Esophagus squamous epithelium (tissue), 4 donors: ENCODE measurements around the gene CDKN2A.

Experiments used
- CTCF ChIP-seq, 6 experiments: fragments of 450-650 bp in 4 of 6; fragments of 200-600 bp in 2 of 6; sonication (generic) in 2 of 6; IDR thresholded peaks; one replicate each; pipeline ENCODE4 v1.5.1; 2016 to 2019; ENCODE audit warnings: antibody characterized with exemption in 6 of 6, mild to moderate bottlenecking in 4 of 6, moderate library complexity in 4 of 6
- POLR2A ChIP-seq, 4 donors: fragments of 450-650 bp; IDR thresholded peaks; one replicate each; pipeline ENCODE4 v1.6.1; 2017; ENCODE audit warnings: antibody characterized with exemption in 4 of 4, mild to moderate bottlenecking in 4 of 4, moderate library complexity in 3 of 4

GRCh38 chr9:21995006-21995665 lies 944 bp upstream of the CDKN2A start:
- TF ChIP-seq CTCF (IDR thresholded peaks at IDR 0.05), result no peak
- peak in 1 of 4 donors; percentile 58 for TF ChIP-seq POLR2A (IDR thresholded peaks at IDR 0.05)
